Midbrain (tissue), 1 donor: Measurements from ENCODE around the gene LARGE1.
A peak's percentile ranks its signal among the peaks of the same experiment; 100 is the strongest.

Source experiments
- DNase-seq: peaks from one replicate; lab custom pipeline; 2025; lab: John Stamatoyannopoulos, UW

LARGE1 gene

GRCh38 chr22:33920197-33920540, at the start of gene LARGE1:
Gene LARGE1 (minus strand): TSS chr22:33920476.
- DNase-seq = no peak

- DNase-seq = no peak
Observed at GRCh38 chr22:33969045-33969444, 48.8 kb upstream of the LARGE1 start.

GRCh38 chr22:33964121-33964520, 43.8 kb upstream of the LARGE1 start:
- DNase-seq = no peak

- no peak for DNase-seq
Observed at GRCh38 chr22:33962409-33962808, 42.1 kb upstream of the LARGE1 start.

- DNase-seq = no peak
Observed at GRCh38 chr22:33958741-33959140, 38.5 kb upstream of the LARGE1 start.

GRCh38 chr22:33957086-33957485, 36.8 kb upstream of the LARGE1 start:
- DNase-seq = no peak

- DNase-seq = peak; percentile 16
Observed at GRCh38 chr22:33952776-33953175, 32.5 kb upstream of the LARGE1 start.

GRCh38 chr22:33940741-33941140, 20.5 kb upstream of the LARGE1 start:
- no peak for DNase-seq

GRCh38 chr22:33932997-33933396, 12.7 kb upstream of the LARGE1 start:
- DNase-seq = no peak

- no peak for DNase-seq
Observed at GRCh38 chr22:33931406-33931805, 11.1 kb upstream of the LARGE1 start.

GRCh38 chr22:33927752-33928151, 7.5 kb upstream of the LARGE1 start:
- no peak for DNase-seq

- no peak for DNase-seq
Observed at GRCh38 chr22:33925194-33925593, 4.9 kb upstream of the LARGE1 start.

GRCh38 chr22:33923660-33924246, 3.5 kb upstream of the LARGE1 start:
- peak; percentile 80 for DNase-seq

- no peak for DNase-seq
Observed at GRCh38 chr22:33923033-33923432, 2.8 kb upstream of the LARGE1 start.

- peak; percentile 31 for DNase-seq
Observed at GRCh38 chr22:33922349-33922681, 2.0 kb upstream of the LARGE1 start.

GRCh38 chr22:33921525-33922348, 1.5 kb upstream of the LARGE1 start:
- peak; percentile 69 for DNase-seq

GRCh38 chr22:33920927-33921524, 750 bp upstream of the LARGE1 start:
- peak; percentile 97 for DNase-seq

GRCh38 chr22:33919391-33920196, 682 bp downstream of the LARGE1 start:
- DNase-seq = no peak

- DNase-seq = no peak
Observed at GRCh38 chr22:33918676-33919365, 1.5 kb downstream of the LARGE1 start.

GRCh38 chr22:33917744-33918406, 2.4 kb downstream of the LARGE1 start:
- DNase-seq = no peak

GRCh38 chr22:33914699-33915098, 5.6 kb downstream of the LARGE1 start:
- DNase-seq = no peak
